Measurements from ENCODE around the gene PIGH. TPM values are rescaled to one million over a fixed set of nuclear protein-coding genes. Genes with fewer than 3 reads are reported as not detected.
"Not testable (repeated sequence)": the region's sequence is repeated elsewhere in the genome, so short reads cannot be mapped to it uniquely, and the experiment has no call there.

Gene PIGH, protein sequence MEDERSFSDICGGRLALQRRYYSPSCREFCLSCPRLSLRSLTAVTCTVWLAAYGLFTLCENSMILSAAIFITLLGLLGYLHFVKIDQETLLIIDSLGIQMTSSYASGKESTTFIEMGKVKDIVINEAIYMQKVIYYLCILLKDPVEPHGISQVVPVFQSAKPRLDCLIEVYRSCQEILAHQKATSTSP
- total RNA-seq, result 10 to 100 TPM; 17.6 to 20.0 TPM

DNA sequence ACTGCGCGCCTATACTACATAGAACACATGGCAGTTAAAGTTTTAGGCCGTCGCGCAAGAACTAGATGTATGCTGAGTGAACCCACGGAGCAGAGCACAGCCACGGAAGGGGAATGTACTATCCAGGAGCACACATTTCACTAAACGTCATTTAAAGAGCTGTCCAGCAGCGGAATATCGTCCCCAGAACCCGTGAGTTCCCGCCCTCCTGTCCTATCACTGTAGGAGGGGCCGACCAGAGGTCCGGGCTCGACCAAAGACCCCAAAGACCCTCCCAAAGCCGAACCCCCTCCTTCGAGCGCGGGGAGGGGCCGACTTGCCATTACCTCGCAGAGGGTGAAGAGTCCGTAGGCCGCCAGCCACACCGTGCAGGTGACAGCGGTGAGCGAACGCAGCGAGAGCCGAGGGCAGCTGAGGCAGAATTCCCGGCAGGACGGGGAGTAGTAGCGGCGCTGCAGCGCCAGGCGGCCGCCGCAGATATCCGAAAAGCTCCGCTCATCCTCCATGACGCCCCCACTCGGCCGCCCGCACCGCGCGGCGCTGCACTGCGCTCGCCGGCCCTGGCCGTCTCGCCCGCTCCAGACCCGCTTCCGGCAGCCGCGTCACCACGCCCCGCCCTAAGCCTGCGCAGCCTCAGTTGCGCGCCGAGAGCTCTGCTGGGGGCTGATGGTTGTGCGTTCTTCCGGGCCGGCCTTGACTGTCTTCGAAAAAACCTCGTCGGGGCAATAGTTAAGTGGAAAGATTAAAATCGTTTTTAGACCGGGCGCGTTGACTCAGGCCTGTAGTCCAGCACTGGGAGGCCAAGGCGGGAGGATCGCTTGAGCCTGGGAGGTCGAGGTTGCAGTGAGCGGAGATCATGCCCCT, at the start of gene PIGH:
TSS of gene PIGH (minus strand) at position 571 of the 864 bp plus-strand sequence. CDS start at position 506, 65 bp downstream.
- peaks cover 33% of the 10 kb centered on the region for H3K4me1 Mint-ChIP-seq
- ATAC-seq (replicated peaks), result peak; percentile 100

DNA sequence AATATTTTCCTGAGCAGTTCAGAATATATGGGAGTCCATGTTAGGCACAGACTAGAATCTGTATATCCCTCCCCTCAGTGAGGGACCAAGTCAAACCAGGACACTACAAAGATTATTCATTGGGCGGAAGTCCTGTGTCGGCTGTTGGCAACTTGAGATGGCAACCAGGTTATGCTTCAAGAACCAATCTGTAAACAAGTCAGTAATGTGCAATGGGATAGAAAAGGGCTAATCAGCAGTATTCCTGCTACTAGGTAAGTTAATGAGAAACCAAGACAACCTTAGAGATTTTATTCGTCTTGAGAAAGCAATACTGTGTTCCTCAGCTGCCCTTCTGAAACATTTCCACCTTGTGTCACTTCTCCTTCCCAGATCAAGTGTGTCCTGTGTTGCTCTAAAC, 46.1 kb upstream of the PIGH start:
- no peak for ATAC-seq (replicated peaks)
- H3K4me3 Mint-ChIP-seq, result no peak overlapping the region
- H3K4me1 Mint-ChIP-seq, result peaks cover 18% of the 10 kb centered on the region
- H3K27ac Mint-ChIP-seq, result no peak overlapping the region
- no peaks in the 10 kb centered on the region for H3K9me3 Mint-ChIP-seq
- no peaks in the 10 kb centered on the region for H3K27me3 Mint-ChIP-seq
- peaks cover 86% of the 10 kb centered on the region for H3K36me3 Mint-ChIP-seq (ENCODE audit: low read depth)

More for the DNA sequence above, at the start of gene PIGH:
- H3K36me3 Mint-ChIP-seq (ENCODE audit: low read depth), result peaks cover 26% of the 10 kb centered on the region
- no peaks in the 10 kb centered on the region for H3K9me3 Mint-ChIP-seq
- H3K4me3 Mint-ChIP-seq, result peak within 1 kb of the TSS; percentile 93
- H3K27ac Mint-ChIP-seq, result peak within 1 kb of the TSS; percentile 92
- no peaks in the 10 kb centered on the region for H3K27me3 Mint-ChIP-seq

DNA sequence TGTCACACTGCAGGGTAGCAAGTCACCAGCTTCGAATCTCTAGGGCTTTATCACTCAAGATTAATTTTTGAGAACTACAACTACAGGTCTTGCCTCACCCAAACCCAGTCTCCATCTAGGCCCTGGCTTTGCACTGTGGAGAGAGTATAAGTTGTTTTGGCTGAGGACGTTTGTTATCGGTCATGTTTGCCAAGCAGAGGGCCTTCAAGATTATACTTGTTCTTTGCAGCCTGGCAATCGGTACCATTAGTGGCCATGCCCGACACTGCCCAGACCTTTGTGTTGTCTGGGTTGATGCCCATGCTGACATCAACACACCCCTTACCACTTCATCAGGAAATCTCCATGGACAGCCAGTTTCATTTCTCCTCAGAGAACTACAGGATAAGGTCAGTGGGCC, 45.3 kb upstream of the PIGH start:
- no peak for ATAC-seq (replicated peaks)
- H3K4me3 Mint-ChIP-seq, result no peak overlapping the region
- H3K4me1 Mint-ChIP-seq, result peaks cover 18% of the 10 kb centered on the region
- H3K36me3 Mint-ChIP-seq (ENCODE audit: low read depth), result peaks cover 79% of the 10 kb centered on the region
- H3K27me3 Mint-ChIP-seq, result no peaks in the 10 kb centered on the region
- H3K27ac Mint-ChIP-seq, result no peak overlapping the region
- no peaks in the 10 kb centered on the region for H3K9me3 Mint-ChIP-seq

DNA sequence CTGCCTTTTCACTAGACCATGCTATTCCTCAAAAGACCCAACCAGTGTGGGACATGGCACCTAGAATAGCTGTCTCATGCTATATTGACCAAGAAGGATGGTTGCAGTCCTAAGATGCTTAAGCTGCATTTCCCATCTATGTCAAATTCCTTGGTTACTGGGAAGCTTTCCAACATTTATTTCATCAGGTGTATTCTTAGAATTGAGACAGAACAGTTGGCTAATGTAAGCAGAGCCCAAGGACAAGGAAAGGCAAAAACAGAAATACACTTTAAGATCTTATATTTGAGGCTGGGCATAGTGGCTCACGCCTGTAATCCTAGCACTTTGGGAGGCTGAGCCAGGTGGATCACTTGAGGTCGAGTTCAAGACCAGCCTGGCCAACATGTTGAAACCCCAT, 44.4 kb upstream of the PIGH start:
- peak overlapping the region; percentile 44 for H3K4me3 Mint-ChIP-seq
- H3K27ac Mint-ChIP-seq, result peak overlapping the region; percentile 58
- no peaks in the 10 kb centered on the region for H3K27me3 Mint-ChIP-seq
- peaks cover 18% of the 10 kb centered on the region for H3K4me1 Mint-ChIP-seq
- peaks cover 69% of the 10 kb centered on the region for H3K36me3 Mint-ChIP-seq (ENCODE audit: low read depth)
- no peak for ATAC-seq (replicated peaks)
- H3K9me3 Mint-ChIP-seq, result no peaks in the 10 kb centered on the region

DNA sequence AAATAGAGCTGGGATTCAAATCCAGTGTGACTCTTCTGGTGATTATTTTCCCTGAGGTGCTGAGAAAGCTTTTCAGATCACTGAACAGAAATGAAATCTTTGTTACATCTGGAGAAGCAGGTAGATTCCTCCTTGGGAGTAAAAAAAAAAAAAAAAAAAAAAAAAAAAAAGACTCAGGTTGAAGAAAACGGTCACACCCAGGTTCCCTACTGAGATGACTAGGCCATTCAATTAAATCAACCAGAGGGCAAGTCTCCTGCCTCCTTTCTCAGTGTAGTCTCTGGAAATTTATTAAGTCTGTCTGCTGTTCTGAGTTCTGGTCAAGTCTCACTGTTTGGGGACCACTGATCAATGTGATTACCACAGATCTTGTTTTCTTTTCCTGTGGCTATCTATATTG, 43.6 kb upstream of the PIGH start:
- H3K36me3 Mint-ChIP-seq (ENCODE audit: low read depth), result peaks cover 62% of the 10 kb centered on the region

DNA sequence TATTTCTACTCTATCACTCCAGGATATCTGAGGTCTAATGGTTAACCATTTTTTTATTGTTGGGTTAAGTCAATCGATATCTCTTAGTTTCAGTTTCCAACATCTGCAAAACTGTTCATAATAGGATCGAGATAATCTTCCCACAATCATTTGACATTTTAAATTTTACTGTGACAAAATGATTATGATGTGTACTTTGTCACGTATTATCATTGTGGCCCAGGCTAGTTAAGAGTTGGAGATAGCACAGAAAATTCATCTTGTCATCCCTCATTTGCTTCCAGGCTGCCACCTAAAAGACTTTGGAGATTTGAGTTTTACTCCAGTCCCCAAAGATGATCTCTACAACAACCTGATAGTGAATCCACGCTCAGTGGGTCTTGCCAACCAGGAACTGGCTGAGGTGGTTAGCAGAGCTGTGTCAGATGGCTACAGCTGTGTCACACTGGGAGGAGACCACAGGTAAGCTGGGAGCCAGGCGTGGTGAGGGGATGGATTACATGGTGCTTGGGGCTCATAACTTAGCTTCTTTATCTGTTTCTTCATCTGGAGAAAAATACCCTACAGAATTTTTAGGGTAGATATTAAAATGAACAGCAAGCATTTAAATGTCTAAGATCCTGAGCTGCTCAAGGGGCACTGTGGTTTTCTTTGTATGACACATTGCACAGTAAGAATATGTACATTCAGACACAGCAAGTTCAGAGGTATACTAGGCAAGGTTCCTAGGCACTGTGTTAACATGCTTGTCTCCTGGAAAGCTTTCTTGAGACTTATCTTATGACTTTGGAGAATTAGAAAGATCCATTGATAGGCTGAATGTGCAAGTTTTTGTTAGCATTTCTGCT, 42.1 kb upstream of the PIGH start:
- Mint-ChIP-seq H3K4me1 (peaks cover 18% of the 10 kb centered on the region), H3K36me3 (ENCODE audit: low read depth) (peaks cover 46% of the 10 kb centered on the region), H3K27me3 (no peaks in the 10 kb centered on the region), H3K9me3 (no peaks in the 10 kb centered on the region), H3K27ac (peak overlapping the region; percentile 87), H3K4me3 (peak overlapping the region; percentile 67)
- peak; percentile 93 for ATAC-seq (replicated peaks)

More for the DNA sequence above, 43.6 kb upstream of the PIGH start:
- no peak for ATAC-seq (replicated peaks)
- no peaks in the 10 kb centered on the region for H3K9me3 Mint-ChIP-seq
- peaks cover 18% of the 10 kb centered on the region for H3K4me1 Mint-ChIP-seq
- H3K27me3 Mint-ChIP-seq, result no peaks in the 10 kb centered on the region
- peak overlapping the region; percentile 44 for H3K4me3 Mint-ChIP-seq
- H3K27ac Mint-ChIP-seq, result peak overlapping the region; percentile 58

DNA sequence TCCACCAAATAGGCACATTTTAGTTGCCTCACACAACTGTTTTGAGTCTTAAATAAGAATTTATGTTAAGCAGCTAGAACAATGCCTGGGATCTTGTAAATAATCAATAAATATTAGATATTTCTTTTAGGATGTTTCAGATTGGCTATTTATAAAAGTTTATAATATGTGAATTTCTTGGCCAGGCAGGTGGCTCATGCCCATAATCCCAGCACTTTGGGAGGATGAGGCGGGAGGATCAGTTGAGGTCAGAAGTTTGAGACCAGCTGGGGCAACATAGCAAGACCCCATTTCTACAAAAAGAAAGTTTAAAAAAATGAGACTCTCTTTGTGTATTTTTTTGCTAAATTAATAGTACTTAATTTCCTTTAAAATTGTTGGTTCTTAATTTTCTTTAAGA, 41.4 kb upstream of the PIGH start:
- H3K27ac Mint-ChIP-seq, result peak overlapping the region; percentile 87
- peak overlapping the region; percentile 67 for H3K4me3 Mint-ChIP-seq
- H3K27me3 Mint-ChIP-seq, result no peaks in the 10 kb centered on the region

DNA sequence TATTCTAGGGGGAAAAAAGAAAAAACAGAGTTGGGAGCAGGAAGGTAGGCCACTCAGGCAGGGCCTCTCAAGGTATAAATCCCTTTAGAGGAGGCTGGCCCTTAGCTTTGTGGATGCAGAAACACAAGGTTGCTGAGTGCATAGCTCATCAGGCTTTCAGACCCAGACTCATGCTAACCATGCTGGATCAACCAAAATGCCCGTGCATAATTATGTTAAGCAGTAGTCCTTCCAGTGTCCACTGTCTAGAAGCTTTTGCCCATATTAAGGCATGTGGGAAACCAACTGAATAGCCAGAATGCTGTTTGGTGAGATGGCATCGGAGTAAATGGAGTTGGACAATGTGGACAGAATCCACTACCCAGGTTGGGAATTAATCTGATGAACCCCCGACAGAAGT, 38.6 kb upstream of the PIGH start:
- H3K27ac Mint-ChIP-seq, result no peak overlapping the region
- peaks cover 14% of the 10 kb centered on the region for H3K4me1 Mint-ChIP-seq
- no peak for ATAC-seq (replicated peaks)
- no peaks in the 10 kb centered on the region for H3K9me3 Mint-ChIP-seq
- no peak overlapping the region for H3K4me3 Mint-ChIP-seq
- H3K27me3 Mint-ChIP-seq, result no peaks in the 10 kb centered on the region
- peaks cover 27% of the 10 kb centered on the region for H3K36me3 Mint-ChIP-seq (ENCODE audit: low read depth)

More for the DNA sequence above, 41.4 kb upstream of the PIGH start:
- no peaks in the 10 kb centered on the region for H3K9me3 Mint-ChIP-seq
- peaks cover 41% of the 10 kb centered on the region for H3K36me3 Mint-ChIP-seq (ENCODE audit: low read depth)
- ATAC-seq (replicated peaks), result no peak
- peaks cover 18% of the 10 kb centered on the region for H3K4me1 Mint-ChIP-seq

DNA sequence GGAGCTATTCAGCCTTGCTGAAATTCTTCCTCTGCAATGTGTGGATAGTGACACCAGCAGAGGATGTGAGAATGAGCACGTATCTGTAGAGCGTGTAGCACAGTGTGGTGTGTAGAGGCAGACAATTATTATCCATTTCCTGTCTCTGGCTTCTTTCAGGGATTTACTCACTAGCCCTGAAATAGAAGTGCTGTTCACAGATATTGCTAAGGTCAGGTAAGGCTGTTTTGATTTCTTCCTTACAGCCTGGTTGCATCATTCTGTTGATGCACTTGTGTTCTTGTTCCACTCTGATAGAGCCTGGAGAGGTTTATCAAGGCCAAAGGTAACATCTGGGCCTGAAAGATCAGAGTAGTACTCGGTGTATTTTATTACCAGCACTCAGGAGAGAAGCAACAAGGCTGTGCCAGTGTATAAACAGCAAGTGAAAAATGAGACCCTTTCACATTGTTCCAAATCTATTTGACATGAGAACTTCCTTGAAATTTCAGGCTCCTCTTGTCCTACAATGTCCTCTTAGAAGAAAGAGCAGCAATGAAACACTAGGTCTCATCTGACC, 36.4 kb upstream of the PIGH start:
- ATAC-seq (replicated peaks), result peak; percentile 95
- Mint-ChIP-seq H3K4me3 (peak overlapping the region; percentile 28), H3K36me3 (ENCODE audit: low read depth) (peaks cover 16% of the 10 kb centered on the region), H3K27ac (peak overlapping the region; percentile 82), H3K4me1 (no peaks in the 10 kb centered on the region), H3K27me3 (no peaks in the 10 kb centered on the region), H3K9me3 (no peaks in the 10 kb centered on the region)

DNA sequence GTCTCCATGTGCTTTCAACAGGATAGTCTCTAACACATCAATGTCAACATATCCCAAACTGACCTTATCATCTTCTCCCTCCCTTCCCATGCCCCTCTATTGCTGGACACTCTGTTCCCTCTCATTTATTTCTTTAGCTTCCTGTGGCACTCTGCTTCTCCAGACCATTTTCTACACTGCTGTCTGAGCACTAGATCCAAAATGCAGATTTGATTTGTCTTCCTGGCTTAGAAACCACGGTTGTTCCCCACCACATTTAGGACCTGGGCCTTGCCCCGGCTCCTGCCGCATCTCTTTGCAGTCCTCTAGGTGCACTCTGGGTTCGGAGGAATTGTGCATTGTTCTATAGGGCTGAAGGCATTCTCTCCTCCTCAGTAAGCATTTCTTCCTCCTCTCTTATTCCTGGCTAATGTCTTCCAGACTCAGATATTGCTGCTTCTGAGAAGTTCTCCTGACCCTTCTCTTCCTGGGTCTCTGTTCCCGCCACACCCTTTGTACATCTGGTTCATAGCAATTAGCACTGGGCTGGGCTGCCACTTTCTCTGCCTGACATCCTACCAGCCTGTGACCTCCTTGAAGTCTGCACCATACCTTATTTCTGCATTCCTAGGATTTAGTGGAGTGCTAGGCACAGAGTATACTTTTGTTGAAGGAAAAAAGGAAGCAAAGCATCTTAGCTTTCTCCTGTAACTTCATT, 33.5 kb upstream of the PIGH start:
- Mint-ChIP-seq H3K4me3 (no peak overlapping the region), H3K9me3 (no peaks in the 10 kb centered on the region), H3K36me3 (ENCODE audit: low read depth) (peaks cover 16% of the 10 kb centered on the region), H3K4me1 (no peaks in the 10 kb centered on the region), H3K27me3 (no peaks in the 10 kb centered on the region), H3K27ac (no peak overlapping the region)
- no peak for ATAC-seq (replicated peaks)

DNA sequence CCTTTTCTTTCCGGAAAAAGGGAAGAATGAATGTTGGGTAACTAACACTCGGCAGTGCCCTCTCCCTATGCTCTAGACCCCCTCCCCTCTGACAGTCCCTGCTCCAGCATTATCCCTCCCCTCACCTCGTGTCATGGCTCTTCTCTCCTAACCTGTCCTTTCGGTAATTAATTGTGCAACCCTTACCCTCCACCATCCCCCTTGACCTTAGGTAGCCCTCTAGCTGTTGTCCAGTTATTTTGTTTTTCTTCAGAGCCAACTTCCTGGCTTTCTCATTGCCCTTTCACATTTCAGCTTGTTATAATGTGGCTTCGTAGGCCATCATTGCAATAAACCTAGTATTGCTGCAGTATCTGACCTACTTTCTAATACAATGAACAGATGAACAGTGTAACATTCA, 30.9 kb upstream of the PIGH start:
- no peak overlapping the region for H3K4me3 Mint-ChIP-seq
- H3K27me3 Mint-ChIP-seq, result no peaks in the 10 kb centered on the region
- H3K36me3 Mint-ChIP-seq (ENCODE audit: low read depth), result peaks cover 9% of the 10 kb centered on the region
- no peaks in the 10 kb centered on the region for H3K4me1 Mint-ChIP-seq
- H3K9me3 Mint-ChIP-seq, result no peaks in the 10 kb centered on the region
- ATAC-seq (replicated peaks), result no peak
- no peak overlapping the region for H3K27ac Mint-ChIP-seq

DNA sequence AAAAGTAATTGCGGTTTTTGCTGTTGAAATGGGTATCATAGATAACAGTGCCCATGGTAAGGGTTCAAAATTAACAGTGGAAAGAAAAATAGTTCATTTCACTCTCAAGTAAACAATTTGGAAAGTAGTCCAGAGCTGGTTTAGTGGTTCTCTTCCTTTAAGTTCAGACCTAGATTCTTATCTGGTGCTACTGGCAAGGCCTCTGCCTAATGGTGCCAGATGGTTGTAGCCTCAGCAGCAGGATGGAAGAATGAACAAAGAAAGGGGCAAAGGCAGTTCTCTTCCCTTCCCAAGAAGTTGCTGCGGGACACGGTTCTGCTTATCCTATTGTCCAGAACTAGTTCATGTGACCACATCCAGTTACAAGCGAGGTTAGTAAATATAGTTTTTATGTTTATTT, 30.1 kb upstream of the PIGH start:
- no peaks in the 10 kb centered on the region for H3K4me1 Mint-ChIP-seq
- no peak overlapping the region for H3K4me3 Mint-ChIP-seq
- H3K27ac Mint-ChIP-seq, result no peak overlapping the region
- no peaks in the 10 kb centered on the region for H3K9me3 Mint-ChIP-seq
- no peak for ATAC-seq (replicated peaks)
- H3K27me3 Mint-ChIP-seq, result no peaks in the 10 kb centered on the region
- peaks cover 7% of the 10 kb centered on the region for H3K36me3 Mint-ChIP-seq (ENCODE audit: low read depth)

DNA sequence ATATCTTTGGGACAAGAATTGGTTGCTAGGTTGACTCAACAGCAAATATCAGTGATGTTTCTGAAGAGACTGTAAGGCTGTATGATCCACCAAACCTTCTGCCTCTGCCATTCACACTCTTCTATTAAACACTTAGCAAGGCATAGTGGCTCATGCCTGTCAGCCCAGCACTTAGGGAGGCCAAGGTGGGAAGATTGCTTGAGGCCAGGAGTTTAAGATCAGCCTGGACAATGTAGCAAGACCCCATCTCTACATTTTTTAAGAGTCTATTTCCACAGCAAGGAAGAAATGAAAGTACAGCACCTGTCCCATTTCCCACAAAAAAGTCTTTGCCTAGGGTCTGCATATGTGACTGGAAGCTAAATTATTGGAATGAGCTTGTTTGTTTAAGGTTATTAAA, 27.5 kb upstream of the PIGH start:
- Mint-ChIP-seq H3K4me1 (no peaks in the 10 kb centered on the region), H3K27ac (no peak overlapping the region), H3K4me3 (no peak overlapping the region), H3K27me3 (peaks cover 4% of the 10 kb centered on the region), H3K36me3 (ENCODE audit: low read depth) (peaks cover 13% of the 10 kb centered on the region), H3K9me3 (no peaks in the 10 kb centered on the region)
- no peak for ATAC-seq (replicated peaks)

DNA sequence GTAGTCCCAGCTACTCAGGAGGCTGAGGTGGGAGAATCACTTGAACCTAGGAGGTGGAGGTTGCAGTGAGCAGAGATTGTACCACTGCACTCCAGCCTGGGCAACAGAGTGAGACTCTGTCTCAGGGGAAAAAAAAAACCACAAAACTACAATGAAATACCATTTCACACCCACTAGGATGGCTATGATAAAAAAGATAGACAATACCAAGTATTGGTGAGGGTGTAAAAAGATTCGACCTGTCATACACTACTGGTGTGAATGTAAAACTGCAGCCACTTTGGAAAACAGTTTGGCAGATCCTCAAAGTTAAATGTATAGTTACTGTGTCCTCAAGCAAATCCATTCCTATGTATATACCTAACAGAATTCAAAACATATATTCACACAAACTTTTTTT, 26.1 kb upstream of the PIGH start:
- not testable (repeated sequence) for H3K9me3 Mint-ChIP-seq, H3K27me3 Mint-ChIP-seq, H3K27ac Mint-ChIP-seq, H3K4me1 Mint-ChIP-seq, H3K4me3 Mint-ChIP-seq
- peak; percentile 33 for ATAC-seq (replicated peaks)
- H3K36me3 Mint-ChIP-seq (ENCODE audit: low read depth), result peaks cover 23% of the 10 kb centered on the region

Data from activated T-helper 17 cell treated with anti-CD3 and anti-CD28 coated beads, Interleukin-2, amount 50 U/mL, for 72 hours (primary cell).